Measurements from ENCODE around the gene GRM7. TPM values are rescaled to one million over a fixed set of nuclear protein-coding genes. Genes with fewer than 3 reads are reported as not detected.

GRM7 gene
- total RNA-seq, 1 experiment from 2014 or later = not detected

DNA sequence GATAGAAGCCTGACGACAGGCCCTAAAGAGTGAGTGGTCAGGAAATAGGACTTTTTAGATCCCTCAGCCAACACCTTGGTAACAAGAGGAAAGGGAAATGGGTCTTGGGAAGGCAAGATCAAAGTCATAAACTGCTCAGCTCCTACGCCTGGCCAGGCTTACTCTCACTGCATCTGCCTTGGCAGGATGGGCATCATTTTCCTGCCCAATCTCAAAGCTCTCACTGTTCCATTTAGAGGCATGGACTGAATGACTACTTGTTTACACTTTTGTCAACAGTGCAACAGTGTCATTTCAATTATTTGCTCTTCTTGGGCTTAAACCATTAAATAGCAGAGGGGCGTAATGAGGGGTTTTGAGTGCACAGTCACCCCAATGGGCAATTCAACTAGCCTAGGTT is 808.7 kb downstream of the GRM7 start:
- TF ChIP-seq EZH2 (IDR thresholded peaks at IDR 0.05; ENCODE audit: borderline replicate concordance, low read depth, low read length, poor library complexity, severe bottlenecking) = no peak
- TF ChIP-seq, protein P1, sequence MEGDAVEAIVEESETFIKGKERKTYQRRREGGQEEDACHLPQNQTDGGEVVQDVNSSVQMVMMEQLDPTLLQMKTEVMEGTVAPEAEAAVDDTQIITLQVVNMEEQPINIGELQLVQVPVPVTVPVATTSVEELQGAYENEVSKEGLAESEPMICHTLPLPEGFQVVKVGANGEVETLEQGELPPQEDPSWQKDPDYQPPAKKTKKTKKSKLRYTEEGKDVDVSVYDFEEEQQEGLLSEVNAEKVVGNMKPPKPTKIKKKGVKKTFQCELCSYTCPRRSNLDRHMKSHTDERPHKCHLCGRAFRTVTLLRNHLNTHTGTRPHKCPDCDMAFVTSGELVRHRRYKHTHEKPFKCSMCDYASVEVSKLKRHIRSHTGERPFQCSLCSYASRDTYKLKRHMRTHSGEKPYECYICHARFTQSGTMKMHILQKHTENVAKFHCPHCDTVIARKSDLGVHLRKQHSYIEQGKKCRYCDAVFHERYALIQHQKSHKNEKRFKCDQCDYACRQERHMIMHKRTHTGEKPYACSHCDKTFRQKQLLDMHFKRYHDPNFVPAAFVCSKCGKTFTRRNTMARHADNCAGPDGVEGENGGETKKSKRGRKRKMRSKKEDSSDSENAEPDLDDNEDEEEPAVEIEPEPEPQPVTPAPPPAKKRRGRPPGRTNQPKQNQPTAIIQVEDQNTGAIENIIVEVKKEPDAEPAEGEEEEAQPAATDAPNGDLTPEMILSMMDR (conservative IDR thresholded peaks at IDR 0.05; ENCODE audit: low read depth, low read length) = no peak

GRCh38 chr3:7678521-7678920 is 817.6 kb downstream of the GRM7 start:
- Histone ChIP-seq H3K4me1 (ENCODE audit: insufficient read depth, low read length, poor library complexity, severe bottlenecking) (peaks cover 5% of the 10 kb centered on the region), H3K36me3 (ENCODE audit: insufficient read depth, low read length, poor library complexity, severe bottlenecking) (no peaks in the 10 kb centered on the region), H3K9me3 (ENCODE audit: low read depth, low read length, poor library complexity, severe bottlenecking) (no peaks in the 10 kb centered on the region), H3K27me3 (replicated peaks; ENCODE audit: insufficient read depth, low read depth, low read length, poor library complexity) (no peaks in the 10 kb centered on the region), H3K4me3 (ENCODE audit: low read depth, low read length, poor library complexity, severe bottlenecking) (no peak overlapping the region), H3K27ac (ENCODE audit: low read depth, low read length, poor library complexity, severe bottlenecking) (no peak overlapping the region)
- no peak for DNase-seq (ENCODE audit: low spot score)
- no TSS peak for BruUV-seq (replicated peaks)
- ChIA-PET POLR2A (ENCODE audit: low non-redundant PET) (no interaction called here), CTCF (no interaction called here)
- intact Hi-C loops (cut with micrococcal nuclease; ENCODE audit: unreplicated experiment) = no loop called here
- no peak for TF ChIP-seq EZH2 (IDR thresholded peaks at IDR 0.05; ENCODE audit: borderline replicate concordance, low read depth, low read length, poor library complexity, severe bottlenecking)
- TF ChIP-seq, protein P1 (conservative IDR thresholded peaks at IDR 0.05; ENCODE audit: low read depth, low read length) = no peak

More for the DNA sequence above, 808.7 kb downstream of the GRM7 start:
- Histone ChIP-seq H3K27me3 (replicated peaks; ENCODE audit: insufficient read depth, low read depth, low read length, poor library complexity) (no peaks in the 10 kb centered on the region), H3K4me3 (ENCODE audit: low read depth, low read length, poor library complexity, severe bottlenecking) (no peak overlapping the region), H3K27ac (ENCODE audit: low read depth, low read length, poor library complexity, severe bottlenecking) (no peak overlapping the region), H3K9me3 (ENCODE audit: low read depth, low read length, poor library complexity, severe bottlenecking) (no peaks in the 10 kb centered on the region), H3K36me3 (ENCODE audit: insufficient read depth, low read length, poor library complexity, severe bottlenecking) (no peaks in the 10 kb centered on the region), H3K4me1 (ENCODE audit: insufficient read depth, low read length, poor library complexity, severe bottlenecking) (no peaks in the 10 kb centered on the region)
- no TSS peak for BruUV-seq (replicated peaks)
- no peak for DNase-seq (ENCODE audit: low spot score)
- CTCF ChIA-PET = no interaction called here
- POLR2A ChIA-PET (ENCODE audit: low non-redundant PET) = no interaction called here
- intact Hi-C loops (cut with micrococcal nuclease; ENCODE audit: unreplicated experiment) = no loop called here

DNA sequence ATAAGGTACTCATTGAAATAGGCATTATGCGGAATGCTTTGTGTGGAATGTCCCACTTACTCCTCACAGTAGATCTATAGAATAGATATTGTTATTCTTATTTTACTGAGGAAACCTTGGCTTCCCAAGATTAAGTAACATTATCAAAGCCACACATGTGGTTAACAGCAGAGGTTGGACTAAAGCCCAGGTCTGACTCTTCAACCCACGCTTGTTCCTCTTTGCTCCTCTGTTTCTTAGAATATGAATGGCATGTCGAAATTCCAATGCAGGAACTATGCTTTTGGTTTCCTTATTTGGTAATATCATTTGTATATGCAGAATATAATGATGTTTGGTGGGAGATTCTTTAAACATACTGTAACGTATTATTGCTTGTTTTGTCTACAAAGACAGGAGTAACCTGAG is 821.9 kb downstream of the GRM7 start:
- DNase-seq (ENCODE audit: low spot score) = peak; percentile 63
- no TSS peak for BruUV-seq (replicated peaks)
- Histone ChIP-seq H3K27ac (ENCODE audit: low read depth, low read length, poor library complexity, severe bottlenecking) (peak overlapping the region; percentile 11), H3K4me3 (ENCODE audit: low read depth, low read length, poor library complexity, severe bottlenecking) (no peak overlapping the region), H3K36me3 (ENCODE audit: insufficient read depth, low read length, poor library complexity, severe bottlenecking) (no peaks in the 10 kb centered on the region), H3K4me1 (ENCODE audit: insufficient read depth, low read length, poor library complexity, severe bottlenecking) (peaks cover 5% of the 10 kb centered on the region), H3K9me3 (ENCODE audit: low read depth, low read length, poor library complexity, severe bottlenecking) (peaks cover 3% of the 10 kb centered on the region), H3K27me3 (replicated peaks; ENCODE audit: insufficient read depth, low read depth, low read length, poor library complexity) (no peaks in the 10 kb centered on the region)
- ChIA-PET POLR2A (ENCODE audit: low non-redundant PET) (no interaction called here), CTCF (no interaction called here)
- no peak for TF ChIP-seq EZH2 (IDR thresholded peaks at IDR 0.05; ENCODE audit: borderline replicate concordance, low read depth, low read length, poor library complexity, severe bottlenecking)
- TF ChIP-seq, protein P1 (conservative IDR thresholded peaks at IDR 0.05; ENCODE audit: low read depth, low read length) = no peak
- intact Hi-C loops (cut with micrococcal nuclease; ENCODE audit: unreplicated experiment) = no loop called here

All from A673 (cell line).